NCI-H526 treated with DMSO at 0.1 percent for 48 hours (cell line): Measurements from ENCODE around the gene TRIM16.
"Not testable (repeated sequence)": the region's sequence is repeated elsewhere in the genome, so short reads cannot be mapped to it uniquely, and the experiment has no call there.

ENCODE experiments used
- DNase-seq: peaks from one replicate; lab custom pipeline; 2025; lab: John Stamatoyannopoulos, UW

The TRIM16 gene

DNA sequence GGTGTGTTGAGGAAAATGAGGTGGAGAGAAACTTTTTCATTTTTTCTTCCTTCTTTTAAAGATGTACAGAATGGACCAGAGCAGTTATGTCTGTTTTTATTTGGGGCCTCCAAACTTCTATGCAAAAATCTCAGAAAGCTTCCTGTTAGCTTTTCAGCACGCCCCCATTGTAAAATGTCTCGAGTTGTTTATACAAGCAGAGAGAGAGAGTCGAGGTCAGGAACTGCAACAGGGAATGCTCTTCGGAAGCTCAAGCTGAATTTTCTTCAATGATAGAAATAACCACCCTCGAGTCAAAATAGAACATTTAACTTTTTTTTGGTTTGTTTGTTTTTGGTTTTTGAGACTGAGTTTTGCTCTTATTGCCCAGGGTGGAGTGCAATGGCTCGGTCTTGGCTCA is 68.3 kb downstream of the TRIM16 start:
- DNase-seq: not testable (repeated sequence)

DNA sequence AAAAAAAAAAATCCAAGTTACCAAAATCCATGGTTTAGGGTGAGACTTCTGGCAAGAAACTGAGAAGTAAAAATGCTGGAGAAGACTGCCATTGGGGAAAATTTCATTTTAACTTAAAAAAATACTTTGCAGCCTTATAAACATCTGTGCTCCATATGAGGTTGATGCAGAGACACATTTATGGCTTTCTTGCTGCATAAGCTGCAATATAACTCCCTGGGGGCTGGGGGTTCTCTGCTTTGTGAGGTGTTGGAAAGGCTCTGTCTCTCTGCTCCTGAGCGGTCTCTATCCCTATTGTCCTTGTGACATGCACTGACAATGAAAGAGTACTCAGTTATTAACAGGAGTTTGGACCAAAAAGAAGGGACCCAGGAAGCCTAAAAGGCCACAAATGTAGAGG is 71.0 kb downstream of the TRIM16 start:
- not testable (repeated sequence) for DNase-seq

DNA sequence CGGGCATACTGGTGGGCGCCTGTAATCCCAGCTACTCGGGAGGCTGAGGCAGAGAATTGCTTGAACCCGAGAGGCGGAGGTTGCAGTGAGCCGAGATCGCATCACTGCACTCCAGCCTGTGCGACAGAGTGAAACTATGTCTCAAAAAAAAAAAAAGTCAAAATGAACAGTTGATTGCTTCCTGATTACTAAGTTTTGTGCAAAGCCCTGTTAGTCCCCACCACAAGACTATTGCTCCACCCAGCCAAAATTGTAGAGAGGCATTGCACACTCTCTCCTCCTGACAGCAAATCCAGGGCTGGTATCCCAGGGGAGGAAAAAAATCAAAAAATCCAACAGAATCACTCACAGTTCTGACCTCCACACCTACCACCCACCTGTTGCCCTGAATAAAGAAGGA is 91.2 kb downstream of the TRIM16 start:
- not testable (repeated sequence) for DNase-seq

DNA sequence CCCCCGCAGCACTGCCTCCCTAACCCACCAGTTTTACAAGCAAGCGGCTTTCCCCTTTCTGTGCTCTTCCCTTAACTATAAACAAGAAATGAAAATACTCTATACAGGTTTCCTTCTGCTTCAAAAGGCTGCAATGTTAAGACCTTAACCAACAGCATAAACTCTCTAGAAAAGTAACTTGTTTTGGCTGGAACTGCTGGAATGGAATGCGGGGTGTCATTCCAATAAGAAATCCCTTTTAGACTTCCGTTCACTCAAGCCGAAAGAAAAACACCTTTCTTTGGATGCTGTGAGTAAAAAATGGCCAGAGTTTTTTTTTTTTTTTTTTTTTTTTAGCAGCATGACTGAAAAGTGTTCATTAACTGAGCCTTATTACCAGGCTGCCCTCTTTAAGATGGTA is 92.1 kb downstream of the TRIM16 start:
- DNase-seq: not testable (repeated sequence)

DNA sequence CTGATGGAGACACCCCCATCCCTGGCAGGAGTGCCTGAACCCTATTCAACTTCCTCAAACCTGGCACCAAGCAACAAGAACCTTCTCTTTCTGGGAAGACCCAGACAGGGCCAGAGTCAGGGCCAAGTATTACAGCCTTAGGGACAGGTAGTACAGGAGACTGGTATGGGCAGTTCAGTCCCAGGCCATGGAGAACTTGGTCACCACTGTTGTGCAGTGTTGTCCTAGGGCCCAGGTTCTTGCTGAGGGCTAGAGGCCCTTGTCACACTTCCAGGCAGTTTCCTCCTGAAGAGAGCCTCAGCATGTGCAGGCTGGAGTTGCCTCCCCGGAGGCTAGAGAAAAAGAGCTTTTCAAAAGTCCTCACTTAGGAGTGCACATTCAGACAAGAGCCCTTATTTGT is 93.3 kb downstream of the TRIM16 start:
- not testable (repeated sequence) for DNase-seq

DNA sequence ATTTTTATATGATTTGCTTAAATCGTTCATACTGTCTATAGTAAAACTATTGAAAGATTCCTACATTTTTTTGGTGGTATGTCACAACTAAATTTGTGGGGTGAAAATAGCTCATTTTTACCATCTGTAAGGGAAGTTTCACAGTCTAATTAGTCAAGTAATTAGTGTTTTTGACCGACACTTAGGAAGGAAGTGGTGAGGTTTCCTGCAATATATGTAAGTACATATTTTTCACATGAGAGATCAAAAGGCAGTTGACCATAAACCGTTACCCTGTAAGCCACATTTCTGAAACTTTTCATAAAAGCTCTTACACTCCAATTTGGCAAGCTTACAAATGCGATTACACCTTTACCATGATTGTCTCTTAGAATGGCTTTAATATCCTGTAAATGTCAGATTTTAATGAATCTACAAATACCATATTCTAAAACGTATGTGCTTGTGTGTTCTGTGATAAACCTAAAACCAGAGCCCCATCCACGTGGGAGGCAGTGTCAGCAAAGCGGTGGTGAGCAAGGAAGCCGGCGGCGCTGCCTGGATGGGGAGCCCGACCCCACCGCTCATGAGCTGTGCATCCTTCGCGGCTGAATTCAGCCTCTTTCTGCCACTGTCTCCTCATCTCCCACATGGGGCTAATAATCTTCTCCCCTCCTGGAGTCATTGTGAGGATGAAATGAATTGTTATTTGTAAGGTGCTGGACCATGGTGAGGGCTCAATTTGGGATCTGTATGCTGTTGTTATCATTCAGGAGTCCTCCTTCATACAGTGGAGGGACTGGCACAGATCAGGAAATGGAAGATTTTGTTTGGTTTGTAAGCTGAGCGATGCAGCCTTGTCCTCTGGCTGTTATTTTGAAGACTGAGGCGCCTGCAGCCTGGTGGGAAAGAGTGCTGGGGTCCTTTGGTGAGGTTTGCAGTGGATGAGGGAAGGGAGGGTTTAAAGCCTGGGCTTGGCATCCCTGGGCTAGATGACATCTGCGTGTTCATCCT is 94.3 kb downstream of the TRIM16 start:
- not testable (repeated sequence) for DNase-seq

DNA sequence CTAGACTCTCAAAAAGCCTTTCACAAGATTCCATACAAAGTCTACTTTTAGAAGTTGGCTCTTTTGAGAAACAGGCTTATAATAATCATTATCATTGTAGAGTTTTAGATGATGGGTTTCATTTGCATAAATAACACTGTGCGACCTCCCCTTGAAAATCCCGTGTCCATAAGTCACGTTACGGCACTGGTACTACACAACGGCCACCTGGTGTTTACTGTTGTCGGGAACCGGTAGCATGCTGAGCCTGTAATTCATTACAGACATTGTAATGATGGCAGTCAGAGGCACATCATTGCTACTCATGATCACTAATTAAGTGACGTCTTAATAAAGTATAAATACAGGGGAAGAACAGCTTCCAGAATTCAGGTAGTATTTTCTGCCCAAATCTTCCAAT is 96.1 kb downstream of the TRIM16 start:
- not testable (repeated sequence) for DNase-seq

DNA sequence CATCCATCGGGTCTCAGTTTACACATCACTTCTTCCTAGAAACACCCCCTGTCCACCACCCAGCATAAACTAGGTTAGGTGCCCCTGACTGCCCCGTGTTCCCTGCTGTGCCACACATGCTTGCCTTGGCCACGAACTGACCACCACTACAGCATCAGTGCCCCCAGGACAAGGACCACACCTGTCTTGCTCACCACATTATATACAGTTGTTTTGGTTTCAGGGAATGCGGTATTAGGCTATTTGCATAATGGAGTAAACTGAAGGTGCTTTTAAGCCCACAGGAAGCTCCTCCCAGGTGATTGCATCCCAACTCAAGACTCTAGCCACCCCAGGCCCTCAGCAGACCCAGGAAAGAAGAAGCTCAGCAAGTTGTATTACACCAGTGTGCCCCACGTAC is 100.8 kb downstream of the TRIM16 start:
- not testable (repeated sequence) for DNase-seq

DNA sequence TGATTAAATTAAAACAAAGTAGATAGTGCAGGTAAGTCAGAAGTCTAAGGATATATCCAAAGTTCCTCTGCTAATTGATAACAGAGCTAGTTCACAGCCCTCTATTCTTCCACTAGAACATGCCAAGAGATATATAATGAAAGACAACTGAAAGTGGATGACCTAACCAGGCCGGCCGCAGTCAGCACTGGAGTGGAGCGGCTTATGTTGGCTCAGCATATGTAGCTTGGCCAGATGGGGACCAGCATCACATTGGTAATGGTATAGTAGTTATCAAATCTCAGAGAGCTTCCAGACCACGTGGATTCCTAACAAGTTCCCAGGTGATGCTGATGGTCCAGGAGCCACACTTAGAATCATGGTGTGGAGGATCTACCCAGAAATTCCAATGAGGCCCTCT is 102.6 kb downstream of the TRIM16 start:
- DNase-seq: not testable (repeated sequence)
